ENCODE measurements around the gene ZNF175. TPM values are rescaled to one million over a fixed set of nuclear protein-coding genes. Genes with fewer than 3 reads are reported as not detected.

The ZNF175 gene
- total and polyA plus RNA-seq, 10 of the 15 experiments (the other 5 are each of a cell fraction or from before 2014, with no cell fraction given) = 1.5 to 12.0 (median 4.1) TPM

DNA sequence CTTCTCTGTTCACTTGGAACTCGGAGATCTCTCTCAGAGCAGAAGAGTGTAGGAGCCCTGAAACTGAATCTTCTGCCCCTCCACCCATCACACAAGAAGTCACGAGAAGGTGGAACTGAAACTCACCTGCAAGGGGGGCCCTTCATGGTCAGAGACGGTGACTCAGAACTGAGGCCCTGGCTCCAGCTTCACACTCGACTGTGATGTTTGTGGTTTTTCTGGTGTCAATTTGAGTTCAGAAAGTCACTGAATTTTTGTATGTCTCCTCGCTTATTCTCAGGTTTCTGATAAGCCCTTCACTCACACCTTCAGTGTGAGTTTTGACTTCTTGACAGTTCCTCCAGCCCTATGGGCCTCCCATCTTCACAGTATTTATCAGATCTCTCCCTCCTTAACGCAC, 36.0 kb downstream of the ZNF175 start (continued):
- TF ChIP-seq PAX5 (IDR thresholded peaks at IDR 0.05; ENCODE audit: borderline replicate concordance, low read depth, low read length) (peak; percentile 99), BHLHE40 (IDR thresholded peaks at IDR 0.05; ENCODE audit: borderline replicate concordance in 1 of 2, low read depth in 2 of 2, low read length in 1 of 2) (peak; percentile 98), TARDBP (IDR thresholded peaks at IDR 0.05; ENCODE audit: borderline replicate concordance) (peak; percentile 78; the same call in 1 of the 2 replicates), NR2C2 (IDR thresholded peaks at IDR 0.05; ENCODE audit: borderline replicate concordance, control insufficient read depth, insufficient read length, low read depth) (no peak), ZNF207 (IDR thresholded peaks at IDR 0.05; ENCODE audit: borderline replicate concordance) (no peak), RAD21 (IDR thresholded peaks at IDR 0.05; ENCODE audit: insufficient read depth, low read depth, low read length) (0 out of 2 replicates have a peak, but pooled peaks have one; percentile 0), ZZZ3 (IDR thresholded peaks at IDR 0.05; ENCODE audit: control insufficient read depth, insufficient read length, low read depth) (no peak), RB1 (IDR thresholded peaks at IDR 0.05; ENCODE audit: borderline replicate concordance) (peak; percentile 46; the same call in 1 of the 2 replicates), SPI1 (IDR thresholded peaks at IDR 0.05; ENCODE audit: borderline replicate concordance, insufficient read depth, low read depth, low read length) (peak; percentile 97), HDAC6 (IDR thresholded peaks at IDR 0.05; ENCODE audit: unreplicated experiment) (no peak), JUND (IDR thresholded peaks at IDR 0.05; ENCODE audit: low read depth, low read length) (peak; percentile 71; the same call in 1 of the 2 replicates), CBX3 (IDR thresholded peaks at IDR 0.05; ENCODE audit: borderline replicate concordance, low read depth) (no peak), SREBF1 (IDR thresholded peaks at IDR 0.05; ENCODE audit: low read length) (no peak), BMI1 (IDR thresholded peaks at IDR 0.05; ENCODE audit: borderline replicate concordance) (peak; percentile 80; the same call in 1 of the 2 replicates)
- TF ChIP-seq, protein P1, sequence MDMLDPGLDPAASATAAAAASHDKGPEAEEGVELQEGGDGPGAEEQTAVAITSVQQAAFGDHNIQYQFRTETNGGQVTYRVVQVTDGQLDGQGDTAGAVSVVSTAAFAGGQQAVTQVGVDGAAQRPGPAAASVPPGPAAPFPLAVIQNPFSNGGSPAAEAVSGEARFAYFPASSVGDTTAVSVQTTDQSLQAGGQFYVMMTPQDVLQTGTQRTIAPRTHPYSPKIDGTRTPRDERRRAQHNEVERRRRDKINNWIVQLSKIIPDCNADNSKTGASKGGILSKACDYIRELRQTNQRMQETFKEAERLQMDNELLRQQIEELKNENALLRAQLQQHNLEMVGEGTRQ (IDR thresholded peaks at IDR 0.05; ENCODE audit: borderline replicate concordance, low read depth, low read length) = no peak
- TF ChIP-seq, protein P2, sequence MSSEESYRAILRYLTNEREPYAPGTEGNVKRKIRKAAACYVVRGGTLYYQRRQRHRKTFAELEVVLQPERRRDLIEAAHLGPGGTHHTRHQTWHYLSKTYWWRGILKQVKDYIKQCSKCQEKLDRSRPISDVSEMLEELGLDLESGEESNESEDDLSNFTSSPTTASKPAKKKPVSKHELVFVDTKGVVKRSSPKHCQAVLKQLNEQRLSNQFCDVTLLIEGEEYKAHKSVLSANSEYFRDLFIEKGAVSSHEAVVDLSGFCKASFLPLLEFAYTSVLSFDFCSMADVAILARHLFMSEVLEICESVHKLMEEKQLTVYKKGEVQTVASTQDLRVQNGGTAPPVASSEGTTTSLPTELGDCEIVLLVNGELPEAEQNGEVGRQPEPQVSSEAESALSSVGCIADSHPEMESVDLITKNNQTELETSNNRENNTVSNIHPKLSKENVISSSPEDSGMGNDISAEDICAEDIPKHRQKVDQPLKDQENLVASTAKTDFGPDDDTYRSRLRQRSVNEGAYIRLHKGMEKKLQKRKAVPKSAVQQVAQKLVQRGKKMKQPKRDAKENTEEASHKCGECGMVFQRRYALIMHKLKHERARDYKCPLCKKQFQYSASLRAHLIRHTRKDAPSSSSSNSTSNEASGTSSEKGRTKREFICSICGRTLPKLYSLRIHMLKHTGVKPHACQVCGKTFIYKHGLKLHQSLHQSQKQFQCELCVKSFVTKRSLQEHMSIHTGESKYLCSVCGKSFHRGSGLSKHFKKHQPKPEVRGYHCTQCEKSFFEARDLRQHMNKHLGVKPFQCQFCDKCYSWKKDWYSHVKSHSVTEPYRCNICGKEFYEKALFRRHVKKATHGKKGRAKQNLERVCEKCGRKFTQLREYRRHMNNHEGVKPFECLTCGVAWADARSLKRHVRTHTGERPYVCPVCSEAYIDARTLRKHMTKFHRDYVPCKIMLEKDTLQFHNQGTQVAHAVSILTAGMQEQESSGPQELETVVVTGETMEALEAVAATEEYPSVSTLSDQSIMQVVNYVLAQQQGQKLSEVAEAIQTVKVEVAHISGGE (CRISPR knock-in tag; IDR thresholded peaks at IDR 0.05) = no peak
- TF ChIP-seq, protein P3, sequence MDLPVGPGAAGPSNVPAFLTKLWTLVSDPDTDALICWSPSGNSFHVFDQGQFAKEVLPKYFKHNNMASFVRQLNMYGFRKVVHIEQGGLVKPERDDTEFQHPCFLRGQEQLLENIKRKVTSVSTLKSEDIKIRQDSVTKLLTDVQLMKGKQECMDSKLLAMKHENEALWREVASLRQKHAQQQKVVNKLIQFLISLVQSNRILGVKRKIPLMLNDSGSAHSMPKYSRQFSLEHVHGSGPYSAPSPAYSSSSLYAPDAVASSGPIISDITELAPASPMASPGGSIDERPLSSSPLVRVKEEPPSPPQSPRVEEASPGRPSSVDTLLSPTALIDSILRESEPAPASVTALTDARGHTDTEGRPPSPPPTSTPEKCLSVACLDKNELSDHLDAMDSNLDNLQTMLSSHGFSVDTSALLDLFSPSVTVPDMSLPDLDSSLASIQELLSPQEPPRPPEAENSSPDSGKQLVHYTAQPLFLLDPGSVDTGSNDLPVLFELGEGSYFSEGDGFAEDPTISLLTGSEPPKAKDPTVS (IDR thresholded peaks at IDR 0.05; ENCODE audit: low read depth, low read length) = no peak
- TF ChIP-seq, protein P4, sequence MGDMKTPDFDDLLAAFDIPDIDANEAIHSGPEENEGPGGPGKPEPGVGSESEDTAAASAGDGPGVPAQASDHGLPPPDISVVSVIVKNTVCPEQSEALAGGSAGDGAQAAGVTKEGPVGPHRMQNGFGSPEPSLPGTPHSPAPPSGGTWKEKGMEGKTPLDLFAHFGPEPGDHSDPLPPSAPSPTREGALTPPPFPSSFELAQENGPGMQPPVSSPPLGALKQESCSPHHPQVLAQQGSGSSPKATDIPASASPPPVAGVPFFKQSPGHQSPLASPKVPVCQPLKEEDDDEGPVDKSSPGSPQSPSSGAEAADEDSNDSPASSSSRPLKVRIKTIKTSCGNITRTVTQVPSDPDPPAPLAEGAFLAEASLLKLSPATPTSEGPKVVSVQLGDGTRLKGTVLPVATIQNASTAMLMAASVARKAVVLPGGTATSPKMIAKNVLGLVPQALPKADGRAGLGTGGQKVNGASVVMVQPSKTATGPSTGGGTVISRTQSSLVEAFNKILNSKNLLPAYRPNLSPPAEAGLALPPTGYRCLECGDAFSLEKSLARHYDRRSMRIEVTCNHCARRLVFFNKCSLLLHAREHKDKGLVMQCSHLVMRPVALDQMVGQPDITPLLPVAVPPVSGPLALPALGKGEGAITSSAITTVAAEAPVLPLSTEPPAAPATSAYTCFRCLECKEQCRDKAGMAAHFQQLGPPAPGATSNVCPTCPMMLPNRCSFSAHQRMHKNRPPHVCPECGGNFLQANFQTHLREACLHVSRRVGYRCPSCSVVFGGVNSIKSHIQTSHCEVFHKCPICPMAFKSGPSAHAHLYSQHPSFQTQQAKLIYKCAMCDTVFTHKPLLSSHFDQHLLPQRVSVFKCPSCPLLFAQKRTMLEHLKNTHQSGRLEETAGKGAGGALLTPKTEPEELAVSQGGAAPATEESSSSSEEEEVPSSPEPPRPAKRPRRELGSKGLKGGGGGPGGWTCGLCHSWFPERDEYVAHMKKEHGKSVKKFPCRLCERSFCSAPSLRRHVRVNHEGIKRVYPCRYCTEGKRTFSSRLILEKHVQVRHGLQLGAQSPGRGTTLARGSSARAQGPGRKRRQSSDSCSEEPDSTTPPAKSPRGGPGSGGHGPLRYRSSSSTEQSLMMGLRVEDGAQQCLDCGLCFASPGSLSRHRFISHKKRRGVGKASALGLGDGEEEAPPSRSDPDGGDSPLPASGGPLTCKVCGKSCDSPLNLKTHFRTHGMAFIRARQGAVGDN (IDR thresholded peaks at IDR 0.05) = no peak
- TF ChIP-seq, protein P5, sequence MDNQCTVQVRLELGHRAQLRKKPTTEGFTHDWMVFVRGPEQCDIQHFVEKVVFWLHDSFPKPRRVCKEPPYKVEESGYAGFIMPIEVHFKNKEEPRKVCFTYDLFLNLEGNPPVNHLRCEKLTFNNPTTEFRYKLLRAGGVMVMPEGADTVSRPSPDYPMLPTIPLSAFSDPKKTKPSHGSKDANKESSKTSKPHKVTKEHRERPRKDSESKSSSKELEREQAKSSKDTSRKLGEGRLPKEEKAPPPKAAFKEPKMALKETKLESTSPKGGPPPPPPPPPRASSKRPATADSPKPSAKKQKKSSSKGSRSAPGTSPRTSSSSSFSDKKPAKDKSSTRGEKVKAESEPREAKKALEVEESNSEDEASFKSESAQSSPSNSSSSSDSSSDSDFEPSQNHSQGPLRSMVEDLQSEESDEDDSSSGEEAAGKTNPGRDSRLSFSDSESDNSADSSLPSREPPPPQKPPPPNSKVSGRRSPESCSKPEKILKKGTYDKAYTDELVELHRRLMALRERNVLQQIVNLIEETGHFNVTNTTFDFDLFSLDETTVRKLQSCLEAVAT (IDR thresholded peaks at IDR 0.05) = peak; percentile 92
